Stimulated activated CD8-positive, alpha-beta memory T cell treated with anti-CD3 and anti-CD28 coated beads, Interleukin-12 subunit alpha, Interleukin-12 subunit beta, amount 100 ng/mL, for 4 hours (primary cell): Measurements from ENCODE around the gene PCOLCE2.

Experiments used
- DNase-seq: peaks from one replicate; pipeline ENCODE4 v3.0.0-alpha.2; 2020; ENCODE audit warnings: low read depth

The PCOLCE2 gene

GRCh38 chr3:142863930-142864920 is 24.7 kb downstream of the PCOLCE2 start:
- DNase-seq: no peak

GRCh38 chr3:142863010-142863817 is 25.7 kb downstream of the PCOLCE2 start:
- no peak for DNase-seq

- DNase-seq: no peak
Observed at GRCh38 chr3:142861926-142862325, 27.0 kb downstream of the PCOLCE2 start.

GRCh38 chr3:142858043-142858442 is 30.8 kb downstream of the PCOLCE2 start:
- DNase-seq: no peak

DNA sequence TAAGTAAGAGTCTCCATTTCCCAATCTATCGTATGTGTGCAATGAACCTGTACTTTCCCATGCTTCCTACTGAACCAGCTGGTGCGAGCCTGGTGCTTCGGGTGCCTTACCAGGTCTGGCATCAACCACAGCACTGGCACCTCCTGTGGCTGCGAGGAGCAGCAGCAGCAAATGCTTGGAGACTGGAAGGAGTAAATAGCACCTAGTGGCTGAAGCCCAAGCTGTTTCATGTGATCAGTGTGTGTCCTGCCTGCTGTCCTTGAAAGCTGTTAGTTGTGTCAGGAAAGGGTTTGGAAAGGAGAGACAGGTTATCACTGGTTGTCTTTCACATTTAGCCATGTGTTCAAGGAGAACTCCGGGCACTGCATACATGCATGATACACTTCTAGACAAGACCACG is 31.8 kb downstream of the PCOLCE2 start:
- DNase-seq: no peak

DNA sequence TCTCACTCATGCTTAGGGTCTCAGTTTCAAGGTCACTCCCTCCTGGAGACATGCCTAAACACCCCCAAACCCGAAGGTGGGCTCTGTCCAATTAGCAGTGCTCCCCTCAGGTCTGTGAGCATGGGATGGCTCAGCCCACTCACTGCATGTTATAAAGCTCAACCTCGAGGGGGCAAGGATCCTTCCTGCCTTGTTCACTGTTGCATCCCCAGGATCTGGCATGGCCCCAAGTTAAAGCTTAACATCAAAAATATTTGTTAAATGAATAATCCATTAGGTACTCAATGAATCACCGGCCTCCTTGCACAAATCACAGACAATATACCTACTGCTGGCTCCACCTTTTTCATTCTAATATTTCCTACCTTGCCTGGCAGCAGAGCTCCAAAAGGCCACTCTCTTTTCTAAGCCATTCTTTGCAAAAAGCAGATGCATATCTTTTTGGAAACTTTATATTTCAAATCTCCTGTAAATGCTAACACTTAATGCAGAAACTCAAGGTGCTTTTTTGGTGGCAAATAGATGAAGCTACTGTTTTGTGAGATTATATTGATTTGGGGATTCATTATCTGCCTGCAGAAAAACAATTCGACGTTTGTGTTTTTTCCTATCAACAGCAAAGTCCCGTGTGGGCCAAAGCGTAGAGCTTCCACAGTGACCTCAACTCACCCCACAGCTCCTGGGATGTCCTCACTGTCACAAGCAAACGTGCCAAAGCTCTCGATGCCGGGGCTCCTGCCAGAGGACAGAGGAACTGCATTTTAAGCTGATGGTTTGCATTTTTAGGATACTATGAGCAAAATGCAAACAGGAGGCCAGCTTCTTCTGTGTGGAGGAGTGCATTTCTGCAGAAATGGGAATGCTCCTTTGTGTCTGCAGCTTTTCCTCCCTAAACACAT is 35.4 kb downstream of the PCOLCE2 start:
- no peak for DNase-seq

- DNase-seq: no peak
Observed at GRCh38 chr3:142852009-142852408, 36.9 kb downstream of the PCOLCE2 start.

- no peak for DNase-seq
Observed at GRCh38 chr3:142850395-142851023, 38.4 kb downstream of the PCOLCE2 start.

- no peak for DNase-seq
Observed at GRCh38 chr3:142849148-142849547, 39.7 kb downstream of the PCOLCE2 start.

- no peak for DNase-seq
Observed at GRCh38 chr3:142846779-142847577, 41.9 kb downstream of the PCOLCE2 start.

DNA sequence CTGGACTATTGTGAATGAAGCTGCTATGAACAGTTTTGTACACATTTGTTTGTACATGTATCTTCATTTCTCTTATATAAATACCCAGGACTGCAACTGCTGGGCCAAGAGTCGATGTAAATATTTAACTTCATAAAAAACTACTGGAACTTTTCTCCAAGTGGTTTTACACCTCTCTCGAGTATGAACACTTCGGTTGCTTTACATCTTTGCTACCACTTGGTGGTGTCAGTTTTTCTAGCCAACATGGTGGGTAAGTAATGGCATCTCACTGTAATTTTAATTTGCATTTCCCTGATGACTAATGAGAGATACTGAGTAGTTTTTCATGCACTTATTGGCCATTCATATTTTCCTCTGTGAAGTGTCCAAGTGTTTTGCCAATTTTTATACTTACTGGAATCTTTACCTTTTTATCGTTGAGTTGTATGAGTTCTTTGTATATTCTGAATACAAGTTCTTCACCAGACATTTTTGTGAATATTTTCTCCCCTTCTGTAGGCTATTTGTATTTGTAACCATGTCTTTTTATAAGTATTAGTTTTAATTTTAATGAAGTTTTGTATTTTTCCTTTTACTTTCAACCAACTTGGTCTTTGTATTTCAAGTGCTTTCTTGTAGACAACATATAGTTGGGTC is 44.4 kb downstream of the PCOLCE2 start:
- DNase-seq: no peak

GRCh38 chr3:142839831-142840230 is 49.1 kb downstream of the PCOLCE2 start:
- no peak for DNase-seq

DNA sequence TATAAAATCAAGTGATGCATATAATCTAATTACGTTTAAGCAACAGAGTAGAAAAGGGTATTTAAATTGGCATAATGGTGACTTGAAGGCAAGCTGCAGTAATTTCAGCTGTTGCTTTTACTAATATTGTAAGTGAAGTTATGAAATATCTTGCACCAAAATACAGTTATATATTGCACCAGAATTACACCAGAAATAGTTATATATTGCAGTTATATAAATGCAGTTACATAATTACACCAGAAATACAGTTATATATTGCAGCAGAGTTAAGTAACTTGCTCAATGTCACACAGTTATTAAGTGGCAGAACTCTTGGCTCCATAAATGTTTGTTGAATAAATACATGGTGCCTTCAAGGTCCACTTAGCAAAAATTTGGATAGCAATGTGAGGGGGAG is 51.4 kb downstream of the PCOLCE2 start:
- DNase-seq: no peak

GRCh38 chr3:142828703-142829305 is 60.1 kb downstream of the PCOLCE2 start:
- no peak for DNase-seq

- DNase-seq: no peak
Observed at GRCh38 chr3:142819179-142819578, 69.7 kb downstream of the PCOLCE2 start.

DNA sequence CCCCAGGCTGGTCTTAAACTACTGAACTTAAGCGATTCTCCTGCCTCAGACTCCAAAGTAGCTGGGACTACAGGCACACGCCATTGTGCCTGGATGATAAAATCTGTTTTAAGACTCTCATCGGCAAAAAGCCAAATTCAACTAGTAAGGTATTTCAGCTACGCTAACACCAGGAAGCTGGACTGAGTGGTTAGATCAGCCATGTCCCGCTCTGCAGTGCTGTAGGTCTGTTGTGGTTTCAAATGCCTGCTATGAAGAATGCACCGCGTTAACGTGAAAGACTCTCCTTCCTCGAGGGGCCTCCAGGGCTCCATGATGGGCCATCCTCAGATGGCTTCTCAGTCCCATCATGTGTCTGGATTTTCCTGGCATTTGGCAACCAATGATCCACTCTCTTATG is 70.2 kb downstream of the PCOLCE2 start:
- no peak for DNase-seq

DNA sequence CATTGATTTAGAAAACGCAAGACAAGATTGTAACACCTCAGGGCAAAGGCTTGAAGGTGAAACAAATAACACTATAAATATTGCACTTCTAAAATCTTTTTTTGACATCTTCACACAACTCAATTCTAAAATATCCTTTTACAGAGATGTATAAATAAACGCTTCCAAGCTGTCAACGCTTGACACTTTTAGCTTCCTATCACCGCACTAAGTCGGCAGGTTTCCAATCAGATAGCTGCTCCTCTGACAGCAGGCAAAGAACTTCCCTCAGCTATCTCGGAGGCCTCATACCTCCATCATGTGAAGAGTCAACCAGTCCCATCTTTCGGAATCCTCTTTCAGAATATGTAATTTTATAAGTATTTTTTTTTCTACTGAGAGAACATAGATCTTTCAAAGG is 71.0 kb downstream of the PCOLCE2 start:
- DNase-seq: no peak

DNA sequence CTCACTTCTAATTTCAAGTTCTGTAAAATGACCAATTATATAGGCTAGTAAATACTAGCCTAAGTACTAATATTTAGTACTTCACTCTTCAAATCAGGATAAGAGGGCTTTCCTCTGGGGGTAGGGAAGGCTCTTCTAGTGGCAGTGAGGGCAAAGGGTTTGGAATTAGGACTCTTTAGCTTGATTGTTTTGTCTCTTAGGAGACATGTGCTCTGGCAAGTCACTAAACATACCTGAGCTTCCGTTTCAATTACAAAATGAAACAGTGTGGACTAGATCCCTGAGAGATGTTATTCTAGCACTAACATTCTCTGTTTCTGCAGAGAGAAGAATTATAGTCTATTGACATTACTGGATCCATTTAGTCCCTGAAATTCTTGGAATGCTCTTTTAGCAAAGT is 71.5 kb downstream of the PCOLCE2 start:
- DNase-seq: no peak

DNA sequence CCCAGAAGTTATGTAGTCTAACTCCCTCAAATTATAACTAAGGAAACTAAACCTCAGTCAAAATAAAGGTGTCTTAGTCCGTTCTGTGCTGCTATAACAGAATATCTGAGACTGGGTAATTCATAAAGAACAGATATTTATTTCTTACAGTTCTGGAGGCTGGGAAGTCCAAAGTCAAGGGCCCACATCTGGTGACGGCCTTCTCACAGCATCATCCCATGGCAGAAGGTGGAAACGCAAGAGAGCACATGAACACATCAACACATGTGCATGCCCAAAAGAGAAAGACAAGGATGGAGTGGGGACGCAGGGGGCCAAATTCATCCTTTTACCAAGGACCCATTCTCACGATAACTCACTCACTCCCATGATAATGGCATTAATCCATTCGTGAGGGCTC is 73.1 kb downstream of the PCOLCE2 start:
- no peak for DNase-seq

- no peak for DNase-seq
Observed at GRCh38 chr3:142809259-142809658, 79.6 kb downstream of the PCOLCE2 start.
